HPDE6-E6E7 (cell line): ENCODE measurements around the gene DOCK8.
"Not testable (repeated sequence)": the region's sequence is repeated elsewhere in the genome, so short reads cannot be mapped to it uniquely, and the experiment has no call there.

Source experiments
- DNase-seq: peaks from one replicate; pipeline ENCODE4 v3.0.0; 2011; ENCODE audit warnings: missing footprints; ENCODE audit errors: extremely low spot score

Gene DOCK8

GRCh38 chr9:409655-410054 lies 195.0 kb downstream of the DOCK8 start:
- DNase-seq = not testable (repeated sequence)

- no peak for DNase-seq
Observed at GRCh38 chr9:414595-414994, 199.9 kb downstream of the DOCK8 start.

GRCh38 chr9:419571-420171 lies 205.0 kb downstream of the DOCK8 start:
- no peak for DNase-seq

DNA sequence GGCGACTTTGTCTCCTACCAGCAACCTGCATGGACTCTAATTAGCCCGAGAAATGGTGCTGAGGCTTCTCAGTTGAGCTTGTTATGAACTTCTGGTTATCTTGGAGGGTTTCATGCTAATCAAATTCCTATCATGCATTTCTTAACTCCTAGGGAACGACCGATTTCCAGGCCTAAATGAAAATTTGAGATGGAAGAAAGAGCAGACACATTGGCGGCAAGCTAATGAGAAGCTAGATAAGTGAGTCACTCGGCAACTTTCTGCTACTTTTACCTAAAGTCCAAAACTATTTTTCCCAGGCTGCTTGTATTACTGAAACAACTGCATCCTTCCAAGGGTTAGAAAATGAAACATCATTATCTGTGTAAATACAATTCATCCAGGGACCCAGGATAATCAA lies 207.2 kb downstream of the DOCK8 start:
- DNase-seq = no peak

- DNase-seq = no peak
Observed at GRCh38 chr9:426264-426663, 211.6 kb downstream of the DOCK8 start.

DNA sequence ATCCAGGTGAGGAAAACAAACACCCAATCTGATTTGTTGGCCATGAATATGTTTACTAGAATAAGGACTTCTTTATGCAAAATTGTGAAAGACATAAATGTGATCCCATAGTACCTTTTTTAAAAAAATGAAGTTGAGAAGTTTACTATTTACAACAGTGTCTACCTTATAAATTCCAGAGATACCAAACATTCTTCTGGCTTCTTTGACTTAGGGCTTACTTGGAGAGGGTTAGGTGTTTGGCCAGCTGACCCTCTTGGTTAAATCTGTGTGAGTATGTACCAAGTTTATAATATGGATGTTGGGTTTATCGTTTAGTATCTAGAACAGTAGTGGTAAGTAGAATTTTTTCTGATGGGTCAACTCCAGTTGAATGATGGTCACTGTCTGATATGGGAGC lies 212.3 kb downstream of the DOCK8 start:
- no peak for DNase-seq

GRCh38 chr9:431701-432100 lies 217.0 kb downstream of the DOCK8 start:
- DNase-seq = no peak

DNA sequence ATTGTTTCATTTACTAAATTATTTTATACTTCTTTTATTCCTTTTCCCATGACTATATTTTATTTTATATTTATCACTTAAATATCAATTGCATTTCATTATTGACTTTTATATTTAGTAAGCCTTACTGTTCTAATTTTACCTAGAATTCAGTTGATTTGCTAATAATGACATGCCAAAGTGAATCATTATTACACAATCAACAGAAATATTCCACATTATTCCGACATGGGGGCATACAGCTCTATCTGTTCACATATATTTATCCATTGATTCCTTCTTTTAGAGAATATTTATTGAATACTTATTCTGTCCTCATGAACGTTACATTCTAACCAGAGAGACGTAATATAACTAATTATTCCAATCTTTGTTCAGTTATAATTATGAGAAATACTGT lies 221.8 kb downstream of the DOCK8 start:
- no peak for DNase-seq

- DNase-seq = no peak
Observed at GRCh38 chr9:437066-437465, 222.4 kb downstream of the DOCK8 start.

DNA sequence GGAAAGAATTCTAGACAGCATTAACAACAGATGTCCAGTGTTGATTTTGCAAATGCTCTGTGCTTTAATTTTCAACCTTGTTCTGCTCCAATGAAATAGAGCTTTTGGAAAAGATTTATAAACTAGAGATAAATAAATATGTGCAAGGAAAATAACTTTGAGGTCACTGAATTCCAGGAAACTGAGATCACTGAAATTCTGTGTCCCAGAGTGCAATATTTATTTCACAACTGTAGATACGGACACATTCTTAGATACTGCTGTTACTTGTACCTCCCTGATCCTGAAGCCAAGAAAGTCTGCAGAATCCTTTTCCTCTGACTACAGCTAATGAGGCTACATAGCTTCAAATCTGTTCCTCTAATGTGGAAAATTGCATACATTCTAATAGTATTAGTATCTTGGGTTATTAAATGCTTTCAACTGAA lies 222.9 kb downstream of the DOCK8 start:
- no peak for DNase-seq

- no peak for DNase-seq
Observed at GRCh38 chr9:438066-438465, 223.4 kb downstream of the DOCK8 start.

GRCh38 chr9:438961-439768 lies 224.5 kb downstream of the DOCK8 start:
- no peak for DNase-seq

GRCh38 chr9:441126-441525 lies 226.5 kb downstream of the DOCK8 start:
- no peak for DNase-seq

DNA sequence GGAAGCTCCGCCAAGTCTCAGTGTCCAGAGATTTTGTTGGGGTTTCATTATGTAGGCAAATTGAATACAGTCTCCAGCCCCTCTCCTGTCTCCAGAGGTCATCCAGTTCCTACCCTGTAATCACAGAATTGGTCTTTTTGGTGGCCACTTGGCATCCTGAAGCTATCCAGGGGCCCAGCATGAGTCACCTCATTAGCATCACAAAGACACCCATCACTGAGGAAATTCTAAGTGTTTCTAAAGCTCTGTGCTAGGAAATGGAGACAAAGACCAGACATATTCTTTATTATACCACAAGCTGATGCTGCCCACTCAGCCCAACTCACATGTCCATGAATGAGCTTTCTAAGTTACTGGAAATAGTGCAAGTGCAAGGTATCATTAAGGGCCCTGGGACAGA lies 229.9 kb downstream of the DOCK8 start:
- DNase-seq = no peak

GRCh38 chr9:445033-445432 lies 230.4 kb downstream of the DOCK8 start:
- no peak for DNase-seq

GRCh38 chr9:446074-446699 lies 231.5 kb downstream of the DOCK8 start:
- DNase-seq = no peak

DNA sequence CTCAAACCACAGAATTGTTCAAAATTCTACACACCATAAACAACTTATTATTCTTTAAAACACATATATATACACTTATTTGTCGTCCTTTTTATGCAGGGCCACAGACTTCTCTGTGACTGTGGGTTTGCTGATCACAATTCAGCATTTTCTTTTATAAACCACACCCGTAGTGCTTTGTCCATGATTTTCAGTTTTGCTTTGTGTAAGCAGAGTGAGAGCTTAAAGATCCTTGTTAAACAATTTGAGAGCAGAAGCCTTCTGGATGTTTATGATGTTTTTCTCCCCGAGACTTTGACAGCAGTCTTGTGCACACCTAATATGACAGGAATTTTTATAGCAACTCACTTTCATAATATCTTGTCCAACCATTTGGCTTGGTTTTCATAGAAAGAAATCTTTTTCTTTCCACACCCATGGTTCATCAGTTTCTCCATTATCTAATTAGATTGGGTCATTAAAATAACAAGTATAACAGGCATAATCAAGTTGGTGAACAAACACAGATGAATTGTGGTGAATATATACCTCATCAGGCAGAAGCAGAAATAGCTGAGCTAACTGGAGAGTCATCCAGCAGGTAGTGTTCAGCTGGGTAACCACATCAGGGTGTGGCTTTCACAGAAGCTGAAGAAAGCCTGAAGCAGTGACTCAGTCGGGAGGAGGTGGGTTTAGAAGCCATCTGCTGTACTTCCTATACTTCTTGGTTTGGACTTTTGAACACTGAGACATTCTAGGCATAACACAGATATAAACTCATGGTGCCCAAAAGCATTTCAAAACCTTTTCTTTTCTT lies 232.8 kb downstream of the DOCK8 start:
- DNase-seq = peak; percentile 93

GRCh38 chr9:450057-450456 lies 235.4 kb downstream of the DOCK8 start:
- no peak for DNase-seq

DNA sequence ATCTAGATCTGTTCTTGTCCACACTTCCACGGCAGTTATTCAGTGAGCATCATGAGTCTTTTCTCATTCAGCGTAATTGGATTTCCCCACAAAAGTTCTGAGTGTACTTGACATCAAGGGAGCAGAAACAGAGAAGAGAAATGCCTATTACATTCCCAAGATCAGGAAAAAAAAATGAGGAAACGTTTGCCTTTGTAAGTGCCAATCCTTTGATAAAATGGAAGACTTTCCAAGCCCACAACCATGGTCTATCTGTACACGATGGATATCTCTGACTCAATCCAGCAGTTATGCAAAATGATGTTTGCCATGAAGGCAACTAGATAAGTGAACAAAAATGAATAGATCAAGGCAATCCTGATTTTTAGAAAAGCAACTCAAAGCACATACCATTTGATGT lies 235.9 kb downstream of the DOCK8 start:
- no peak for DNase-seq

DNA sequence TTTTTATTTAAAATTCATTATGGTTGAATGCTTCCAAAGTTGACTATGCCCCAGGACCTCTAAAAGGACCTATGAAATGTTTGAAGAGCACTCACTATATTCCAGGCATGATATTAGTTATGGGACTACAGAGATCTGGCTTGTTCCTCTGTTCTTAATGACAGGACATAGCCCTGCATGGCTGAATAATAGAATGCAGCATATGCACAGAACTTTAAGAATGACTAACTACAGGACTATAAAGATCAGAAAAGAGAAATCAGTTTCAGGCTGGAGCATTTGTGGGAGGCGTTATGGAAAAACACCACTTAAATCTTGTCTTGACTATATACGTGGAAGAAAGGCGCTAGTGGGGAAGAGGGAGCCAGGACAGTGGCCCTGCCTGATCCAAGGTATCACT lies 239.2 kb downstream of the DOCK8 start:
- no peak for DNase-seq

GRCh38 chr9:456365-456764 lies 241.7 kb downstream of the DOCK8 start:
- DNase-seq = no peak

DNA sequence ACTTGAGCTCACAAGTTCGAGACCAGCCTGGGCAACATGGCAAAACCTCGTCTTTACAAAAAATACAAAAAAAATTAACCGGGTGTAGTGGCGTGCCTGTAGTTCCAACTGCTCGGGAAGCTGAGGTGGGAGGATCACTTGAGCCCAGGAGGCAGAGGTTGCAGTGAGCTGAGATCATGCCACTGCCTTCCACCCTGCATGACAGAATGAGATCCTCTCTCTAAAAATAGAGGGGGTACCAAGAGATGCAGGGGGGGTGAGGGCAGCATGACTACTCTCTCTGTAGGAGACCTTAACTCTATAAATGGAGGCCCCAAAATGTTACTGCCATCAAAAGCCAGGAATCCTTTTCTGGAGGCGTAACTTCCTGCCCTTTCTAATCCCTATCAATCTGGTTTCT lies 243.9 kb downstream of the DOCK8 start:
- DNase-seq = no peak
